K562 (cell line): ENCODE measurements around the gene SPTAN1. TPM values are rescaled to one million over a fixed set of nuclear protein-coding genes. Genes with fewer than 3 reads are reported as not detected.
A peak's percentile ranks its signal among the peaks of the same experiment; 100 is the strongest.

Experiments
- ATAC-seq: fragments of 200-7000 bp; cut with Tn5 transposase; 3 replicates; pipeline ENCODE4 v1.9.1; 2020; ENCODE audit warnings: moderate library complexity
- BruUV-seq: library from RNA; stranded (reverse); fragments of 400-500 nt; replicated peaks from 2 replicates; lab custom pipeline; 2021; lab: Mats Ljungman, UMichigan
- CTCF ChIA-PET: fragments of 300-600 bp; formaldehyde crosslinking; extraction: SDS; loops from one replicate; lab custom pipeline; 2021; ENCODE audit warnings: low intra/inter-chr PET ratio; lab: Yijun Ruan, JAX
- POLR2A ChIA-PET: fragments of 300-600, 350-650 bp; sonication (Branson Sonifier 250); formaldehyde crosslinking; extraction: SDS; loops from one replicate; lab custom pipeline; 2021; ENCODE audit warnings: antibody characterized with exemption, inconsistent platforms; lab: Yijun Ruan, JAX
- DNase-seq, 4 experiments: peaks; one replicate each; pipeline versions ENCODE4 v3.0.0 to v3.0.0-alpha.2; 2011 to 2018; ENCODE audit warnings: low spot score in 3 of 4, mixed read lengths in 3 of 4; ENCODE audit errors: extremely low read depth in 1 of 4
- FAIRE-seq: peaks from 2 replicates; lab custom pipeline; 2011; peaks lifted over from hg19 to GRCh38; lab: Jason Lieb, UNC
- H2AFZ ChIP-seq: 2 replicates; pipeline ENCODE4 v1.6.0; 2011; ENCODE audit warnings: low read depth, low read length, control low read depth, inconsistent platforms
- H3K27ac ChIP-seq: fragments of 200-600 bp; 3 replicates; pipeline ENCODE4 v1.8.0; 2011; ENCODE audit warnings: low read depth, mild to moderate bottlenecking, control low read depth, inconsistent platforms, low read length, moderate library complexity, mixed read lengths; ENCODE audit errors: extremely low read depth
- H3K27me3 ChIP-seq, 2 experiments: fragments of 300-600 bp in 1 of 2; 2 replicates in 1 of 2; 3 replicates in 1 of 2; pipeline versions ENCODE4 v1.6.0 to v1.8.0; 2011; ENCODE audit warnings: inconsistent platforms in 2 of 2, low read length in 2 of 2, mild to moderate bottlenecking in 1 of 2, mixed read lengths in 1 of 2, moderate library complexity in 1 of 2; ENCODE audit not compliant: control insufficient read depth in 2 of 2, insufficient read depth in 2 of 2
- H3K36me3 ChIP-seq: fragments of 300-600 bp; 3 replicates; pipeline ENCODE4 v1.8.0; 2011; ENCODE audit warnings: mild to moderate bottlenecking, low read length, inconsistent platforms; ENCODE audit not compliant: control insufficient read depth, insufficient read depth
- H3K4me1 ChIP-seq, 2 experiments: fragments of 200-600 bp in 1 of 2; replicated peaks in 1 of 2; 2 replicates in 1 of 2; 3 replicates in 1 of 2; pipeline versions ENCODE4 v1.5.1 to v1.8.0; 2011; ENCODE audit warnings: inconsistent platforms in 2 of 2, low read length in 2 of 2, mild to moderate bottlenecking in 1 of 2, mixed read lengths in 1 of 2, moderate library complexity in 1 of 2; ENCODE audit not compliant: control insufficient read depth in 2 of 2, insufficient read depth in 2 of 2
- H3K4me2 ChIP-seq: 2 replicates; pipeline ENCODE4 v1.6.1; 2011; ENCODE audit warnings: low read length, control low read depth, inconsistent platforms, mixed read lengths; ENCODE audit not compliant: insufficient read depth
- H3K4me3 ChIP-seq: fragments of 200-600 bp; sonication (generic), shearing (Covaris generic); 2 replicates; pipeline ENCODE4 v1.5.1; 2016; ENCODE audit warnings: control low read depth, inconsistent platforms
- H3K79me2 ChIP-seq: fragments of 200-600 bp; 3 replicates; pipeline ENCODE4 v1.8.0; 2011; ENCODE audit warnings: low read length, inconsistent platforms; ENCODE audit not compliant: control insufficient read depth, insufficient read depth
- H3K9ac ChIP-seq, 2 experiments: 2 replicates each; pipeline versions ENCODE4 v1.6.0 to v1.6.1; 2011; ENCODE audit warnings: low read depth in 2 of 2, low read length in 2 of 2, control low read depth in 1 of 2, inconsistent platforms in 1 of 2, mild to moderate bottlenecking in 1 of 2, mixed read lengths in 1 of 2; ENCODE audit not compliant: insufficient read depth in 1 of 2
- H3K9me1 ChIP-seq: one replicate; pipeline ENCODE4 v1.6.0; 2011; ENCODE audit warnings: inconsistent platforms, mild to moderate bottlenecking, low read length, moderate library complexity; ENCODE audit not compliant: control insufficient read depth, insufficient read depth
- H3K9me3 ChIP-seq: replicated peaks from 2 replicates; pipeline ENCODE4 v1.5.1; 2011; ENCODE audit warnings: low read depth, low read length, inconsistent platforms; ENCODE audit not compliant: control insufficient read depth, insufficient read depth
- H4K20me1 ChIP-seq: replicated peaks from 2 replicates; pipeline ENCODE4 v1.6.1; 2011; ENCODE audit warnings: low read length, inconsistent platforms, mixed read lengths; ENCODE audit not compliant: control insufficient read depth, insufficient read depth
- CBFA2T3 ChIP-seq: fragments of 450-650 bp; IDR thresholded peaks from 2 replicates; pipeline ENCODE4 v1.6.1; 2017
- CBX8 ChIP-seq: fragments of 200-600 bp; sonication (generic); IDR thresholded peaks from 2 replicates; pipeline ENCODE4 v1.6.1; 2012; ENCODE audit warnings: borderline replicate concordance, mixed run types, low read depth, mild to moderate bottlenecking, moderate library complexity, mixed read lengths, low read length, control low read depth, inconsistent platforms; ENCODE audit not compliant: poor library complexity, severe bottlenecking; ENCODE audit errors: extremely low read depth
- CREM ChIP-seq: IDR thresholded peaks from 2 replicates; pipeline ENCODE4 v1.6.1; 2014; ENCODE audit warnings: antibody characterized with exemption, low read depth
- DPF2 ChIP-seq: fragments of 450-650 bp; IDR thresholded peaks from 2 replicates; pipeline ENCODE4 v1.6.1; 2016
- ELF1 ChIP-seq: fragments of 200-800 bp; sonication (Bioruptor generic); IDR thresholded peaks from 2 replicates; pipeline ENCODE4 v1.6.1; 2016; ENCODE audit warnings: missing genetic modification characterization, missing compliant biosample characterization
- FOXK2 ChIP-seq, 2 experiments: fragments of 450-650 bp; IDR thresholded peaks in 1 of 2; conservative IDR thresholded peaks in 1 of 2; 2 replicates each; pipeline ENCODE4 v1.6.1; 2016; ENCODE audit warnings: low read depth in 2 of 2, mild to moderate bottlenecking in 1 of 2
- JUN ChIP-seq, 2 experiments: sonication (generic) in 1 of 2; formaldehyde crosslinking in 1 of 2; IDR thresholded peaks; 2 replicates each; pipeline versions ENCODE4 v1.6.1 to v1.8.0; 2012 to 2022; ENCODE audit warnings: borderline replicate concordance in 2 of 2, mild to moderate bottlenecking in 2 of 2, improper control_type of control experiment in 1 of 2, low read depth in 1 of 2, low read length in 1 of 2, missing genetic modification reagents in 1 of 2
- JUND ChIP-seq, 2 experiments: IDR thresholded peaks; 2 replicates in 1 of 2; 3 replicates in 1 of 2; pipeline ENCODE4 v1.6.1; 2011; ENCODE audit warnings: borderline replicate concordance in 2 of 2, low read depth in 2 of 2, low read length in 2 of 2, improper control_type of control experiment in 1 of 2, missing biosample characterization in 1 of 2, missing genetic modification characterization in 1 of 2, missing genetic modification reagents in 1 of 2
- RB1 ChIP-seq: fragments of 450-650 bp; IDR thresholded peaks from 2 replicates; pipeline ENCODE4 v1.6.1; 2017; ENCODE audit warnings: low read depth, mild to moderate bottlenecking
- SMARCA4 ChIP-seq: fragments of 450-650 bp; IDR thresholded peaks from 2 replicates; pipeline ENCODE4 v1.6.1; 2016
- TEAD1 ChIP-seq, 2 experiments: fragments of 450-650 bp in 1 of 2; sonication (generic) in 1 of 2; formaldehyde crosslinking; IDR thresholded peaks; 2 replicates each; pipeline versions ENCODE4 v1.4.0 to v1.8.0; 2020 to 2022; ENCODE audit warnings: mild to moderate bottlenecking in 2 of 2, missing genetic modification reagents in 1 of 2
- TEAD2 ChIP-seq: fragments of 450-650 bp; IDR thresholded peaks from 2 replicates; pipeline ENCODE4 v1.6.1; 2016; ENCODE audit warnings: missing genetic modification characterization, control low read depth, missing compliant biosample characterization
- TEAD4 ChIP-seq, 2 experiments: sonication (generic) in 1 of 2; formaldehyde crosslinking in 1 of 2; IDR thresholded peaks; 2 replicates each; pipeline versions ENCODE4 v1.6.1 to v1.8.0; 2012 to 2022; ENCODE audit warnings: borderline replicate concordance in 1 of 2, inconsistent platforms in 1 of 2, low read length in 1 of 2, mild to moderate bottlenecking in 1 of 2, missing genetic modification reagents in 1 of 2
- ZEB2 ChIP-seq: fragments of 450-650 bp; IDR thresholded peaks from 2 replicates; pipeline ENCODE4 v1.6.1; 2016
- ZKSCAN1 ChIP-seq: fragments of 150-350 bp; IDR thresholded peaks from 2 replicates; pipeline ENCODE4 v1.6.1; 2016; ENCODE audit warnings: low read depth, low read length
- WGBS: fragments of 100-300 bp; shearing (Covaris generic); methylation state at CpG from one replicate; pipeline ENCODE4 v1.1.6; 2016; ENCODE audit warnings: low coverage, mixed read lengths; ENCODE audit not compliant: insufficient coverage; ENCODE audit errors: missing lambda C conversion rate; 5-methylcytosine and 5-hydroxymethylcytosine counted together
- in situ Hi-C: fragments of 300-500 bp; cut with MboI; formaldehyde crosslinking; loops from 4 replicates; pipeline ENCODE4 v1.15.0; 2018; ENCODE audit warnings: inconsistent platforms, mixed read lengths
- intact Hi-C: fragments of 100-400 bp; cut with micrococcal nuclease; formaldehyde crosslinking; loops from 2 replicates; pipeline ENCODE4 v1.14.2; 2022
- polyA plus RNA-seq, 8 experiments: library from polyadenylated mRNA; depleted of rRNA in 4 of 8; stranded (reverse) in 5 of 8; unstranded in 3 of 8; fragments of >200 nt; fragmentation: Nextera tagmentation in 2 of 8; fragmentation: Illumina TruSeq in 1 of 8; extraction: Ambion mirVana in 2 of 8; extraction: Trizol in 1 of 8; gene quantifications; 2 replicates each; pipeline versions ENCODE4 v1.2.1 to v1.2.3, GENCODE V29; 2011 to 2014; ENCODE audit warnings: inconsistent platforms in 1 of 8, missing spikeins in 1 of 8
- total RNA-seq, 7 experiments: library from RNA; depleted of rRNA in 6 of 7; stranded (reverse); fragments of >200 nt in 6 of 7; fragmentation: Illumina TruSeq in 2 of 7; extraction: Trizol in 2 of 7; gene quantifications; 2 replicates each; pipeline versions ENCODE4 v1.2.1 to v1.2.3, GENCODE V29; 2011 to 2021; ENCODE audit warnings: low replicate concordance in 1 of 7
- TF ChIP-seq, protein P1 (sequence below), 2 experiments: fragments of 450-650 bp in 1 of 2; sonication (generic) in 1 of 2; formaldehyde crosslinking in 1 of 2; IDR thresholded peaks in 1 of 2; conservative IDR thresholded peaks in 1 of 2; 2 replicates each; pipeline versions ENCODE4 v1.6.1 to v1.8.1; 2016 to 2023; ENCODE audit warnings: mild to moderate bottlenecking in 2 of 2, moderate library complexity in 2 of 2, inconsistent platforms in 1 of 2, missing genetic modification reagents in 1 of 2
- TF ChIP-seq, protein P2 (sequence below): IDR thresholded peaks from 2 replicates; pipeline ENCODE4 v1.6.1; 2016; ENCODE audit warnings: missing genetic modification characterization, missing compliant biosample characterization

Gene SPTAN1
- total and polyA plus RNA-seq, 9 of the 15 experiments (the other 6 are each of a cell fraction or from before 2014, with no cell fraction given), result 1.5 to 13.5 (median 6.8) TPM

DNA sequence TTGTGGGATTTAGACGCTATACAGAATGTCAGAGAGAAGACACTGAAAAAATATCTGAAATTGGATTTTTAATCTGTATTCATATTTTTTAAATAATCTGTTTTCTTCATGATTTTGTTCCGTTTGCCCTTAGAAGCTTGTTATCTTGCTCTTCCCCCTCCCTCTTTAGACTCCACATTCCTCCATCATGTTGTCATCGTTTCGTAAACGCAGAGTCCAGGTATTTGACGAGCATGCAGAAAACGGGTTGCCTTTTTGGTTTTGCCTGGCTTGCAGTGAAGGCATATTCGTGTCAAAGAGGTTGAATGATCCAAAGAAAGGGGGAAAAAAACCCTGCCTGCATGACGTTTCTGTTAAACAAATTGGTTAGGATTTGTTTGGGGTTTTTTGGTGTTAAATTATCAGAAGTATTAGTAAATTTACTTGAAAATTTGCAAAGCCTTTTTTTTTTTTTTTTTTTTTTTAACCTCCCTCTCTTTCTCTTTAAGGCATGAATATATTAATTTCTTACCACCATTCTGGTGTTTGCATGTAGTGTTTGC, 2.9 kb downstream of the SPTAN1 start:
- POLR2A ChIA-PET, result interaction anchor here (1.4 kb wide), 1 partner anchor 55 kb away, joined by 6 read pairs; no protein-coding TSS in a partner anchor
- in situ Hi-C loops, result no loop called here
- FAIRE-seq (no peak), DNase-seq (peak in 2 of 4 experiments; percentile 29 to 34), ATAC-seq (no peak)
- Histone ChIP-seq H3K4me1 (peaks cover 27 to 30% of the 10 kb centered on the region in 2 experiments), H3K4me2 (no peak overlapping the region), H3K36me3 (no peaks in the 10 kb centered on the region), H2AFZ (no peak overlapping the region), H3K9me1 (no peaks in the 10 kb centered on the region), H3K27ac (no peak overlapping the region), H4K20me1 (peaks cover 15% of the 10 kb centered on the region), H3K4me3 (no peak overlapping the region), H3K27me3 (peaks cover 4 to 9% of the 10 kb centered on the region in 2 experiments; a peak in 2 of 5 replicates), H3K9me3 (no peaks in the 10 kb centered on the region), H3K79me2 (no peaks in the 10 kb centered on the region), H3K9ac (no peak overlapping the region)
- WGBS, result 5% methylated on average over 9 of the region's 9 CpGs
- no TSS peak for BruUV-seq
- intact Hi-C loops, result loop anchor here (10.0 kb wide), 1 partner anchor 190 kb away; no protein-coding TSS in a partner anchor
- CTCF ChIA-PET, result interaction anchor here (0.6 kb wide), 1 partner anchor 430 kb away, joined by 3 read pairs; no protein-coding TSS in a partner anchor
- peak; percentile 63 to 64; a peak in 2 of 4 replicates for TF ChIP-seq TEAD1 (CRISPR knock-in tag; IDR thresholded peaks at IDR 0.05)
- TF ChIP-seq CBX8, result peak; percentile 56
- TF ChIP-seq, protein P1, sequence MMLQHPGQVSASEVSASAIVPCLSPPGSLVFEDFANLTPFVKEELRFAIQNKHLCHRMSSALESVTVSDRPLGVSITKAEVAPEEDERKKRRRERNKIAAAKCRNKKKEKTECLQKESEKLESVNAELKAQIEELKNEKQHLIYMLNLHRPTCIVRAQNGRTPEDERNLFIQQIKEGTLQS (IDR thresholded peaks at IDR 0.05), result peak; percentile 86
- TF ChIP-seq, protein P1 (CRISPR knock-in tag; conservative IDR thresholded peaks at IDR 0.05), result no peak
- 0 out of 4 replicates have a peak, but pooled peaks of 1 of the 2 experiments have one; percentile 29 for TF ChIP-seq FOXK2 (conservative IDR thresholded peaks at IDR 0.05 in 1 of 2, IDR thresholded peaks at IDR 0.05 in 1 of 2; ENCODE audit: low read depth in 2 of 2)
- TF ChIP-seq ZEB2, result no peak
- TF ChIP-seq CREM, result 0 out of 2 replicates have a peak, but pooled peaks have one; percentile 6
- peak; percentile 84 for TF ChIP-seq JUND (IDR thresholded peaks at IDR 0.05; ENCODE audit: borderline replicate concordance, low read depth, low read length)
- peak; percentile 81; the same call in 1 of the 3 replicates for TF ChIP-seq JUND (tag; IDR thresholded peaks at IDR 0.05; ENCODE audit: borderline replicate concordance, low read depth, low read length)
- TF ChIP-seq TEAD2 (tag), result peak; percentile 66; the same call in 1 of the 2 replicates
- TF ChIP-seq DPF2, result peak; percentile 16; the same call in 1 of the 2 replicates
- 0 out of 2 replicates have a peak, but pooled peaks have one; percentile 31 for TF ChIP-seq JUN (IDR thresholded peaks at IDR 0.05; ENCODE audit: borderline replicate concordance, low read depth, low read length)
- no peak for TF ChIP-seq JUN (CRISPR knock-in tag; IDR thresholded peaks at IDR 0.05; ENCODE audit: borderline replicate concordance)
- no peak for TF ChIP-seq CBFA2T3
- no peak for TF ChIP-seq ELF1 (tag)
- TF ChIP-seq TEAD4 (IDR thresholded peaks at IDR 0.05; ENCODE audit: low read length), result peak; percentile 75
- no peak for TF ChIP-seq TEAD4 (CRISPR knock-in tag; IDR thresholded peaks at IDR 0.05; ENCODE audit: borderline replicate concordance)
- TF ChIP-seq SMARCA4, result peak; percentile 10; the same call in 1 of the 2 replicates
- TF ChIP-seq ZKSCAN1, result no peak
- TF ChIP-seq, protein P2, sequence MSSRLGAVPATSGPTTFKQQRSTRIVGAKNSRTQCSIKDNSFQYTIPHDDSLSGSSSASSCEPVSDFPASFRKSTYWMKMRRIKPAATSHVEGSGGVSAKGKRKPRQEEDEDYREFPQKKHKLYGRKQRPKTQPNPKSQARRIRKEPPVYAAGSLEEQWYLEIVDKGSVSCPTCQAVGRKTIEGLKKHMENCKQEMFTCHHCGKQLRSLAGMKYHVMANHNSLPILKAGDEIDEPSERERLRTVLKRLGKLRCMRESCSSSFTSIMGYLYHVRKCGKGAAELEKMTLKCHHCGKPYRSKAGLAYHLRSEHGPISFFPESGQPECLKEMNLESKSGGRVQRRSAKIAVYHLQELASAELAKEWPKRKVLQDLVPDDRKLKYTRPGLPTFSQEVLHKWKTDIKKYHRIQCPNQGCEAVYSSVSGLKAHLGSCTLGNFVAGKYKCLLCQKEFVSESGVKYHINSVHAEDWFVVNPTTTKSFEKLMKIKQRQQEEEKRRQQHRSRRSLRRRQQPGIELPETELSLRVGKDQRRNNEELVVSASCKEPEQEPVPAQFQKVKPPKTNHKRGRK (tag), result peak; percentile 56
- no peak for TF ChIP-seq RB1
